Measurements from ENCODE around the gene HCFC1.

The HCFC1 gene

GRCh38 chrX:153953892-153954557, 17.6 kb downstream of the HCFC1 start:
- no peak for DNase-seq (ENCODE audit: extremely low read depth, low read depth)
- TF ChIP-seq CTCF (IDR thresholded peaks at IDR 0.05; ENCODE audit: low read depth, low read length), result no peak

GRCh38 chrX:153953342-153953830, 18.2 kb downstream of the HCFC1 start:
- no peak for DNase-seq (ENCODE audit: extremely low read depth, low read depth)
- TF ChIP-seq CTCF (IDR thresholded peaks at IDR 0.05; ENCODE audit: low read depth, low read length), result peak; percentile 96

GRCh38 chrX:153952373-153953026, 19.1 kb downstream of the HCFC1 start:
- DNase-seq (ENCODE audit: extremely low read depth, low read depth), result no peak

GRCh38 chrX:153951683-153952372, 19.8 kb downstream of the HCFC1 start:
- no peak for DNase-seq (ENCODE audit: extremely low read depth, low read depth)
- TF ChIP-seq CTCF (IDR thresholded peaks at IDR 0.05; ENCODE audit: low read depth, low read length), result no peak

More at GRCh38 chrX:153952373-153953026, 19.1 kb downstream of the HCFC1 start:
- TF ChIP-seq CTCF (IDR thresholded peaks at IDR 0.05; ENCODE audit: low read depth, low read length), result no peak

- no peak for TF ChIP-seq CTCF (IDR thresholded peaks at IDR 0.05; ENCODE audit: low read depth, low read length)
- DNase-seq (ENCODE audit: extremely low read depth, low read depth), result no peak
These were observed 21.5 kb downstream of the HCFC1 start for GRCh38 chrX:153950127-153950526.

GRCh38 chrX:153948847-153949805, 22.5 kb downstream of the HCFC1 start:
- no peak for DNase-seq (ENCODE audit: extremely low read depth, low read depth)
- TF ChIP-seq CTCF (IDR thresholded peaks at IDR 0.05; ENCODE audit: low read depth, low read length), result no peak

Measured in AG09319 (cell line).